Thoracic aorta (tissue), 2 donors: ENCODE data around the gene VAMP1. TPM values are rescaled to one million over a fixed set of nuclear protein-coding genes. Genes with fewer than 3 reads are reported as not detected.

Experiments used
- ATAC-seq: fragments of 150-250 bp; one replicate; pipeline ENCODE4 v1.8.0; 2017; ENCODE audit warnings: low read depth; ENCODE audit not compliant: insufficient number of reproducible peaks, low FRiP score
- DNase-seq: peaks from one replicate; pipeline ENCODE4 v3.0.0-alpha.2; 2020; ENCODE audit warnings: low spot score
- H3K27ac ChIP-seq, 2 donors: fragments of 200-600 bp; sonication (generic); 1 replicate in 1 of 2; 2 replicates in 1 of 2; pipeline ENCODE4 v1.5.1; 2016; ENCODE audit warnings: mild to moderate bottlenecking in 2 of 2, moderate library complexity in 2 of 2
- H3K27me3 ChIP-seq: fragments of 200-600 bp; sonication (generic); replicated peaks from 2 replicates; pipeline ENCODE4 v1.6.0; 2016; ENCODE audit warnings: mild to moderate bottlenecking; ENCODE audit not compliant: insufficient read depth
- H3K36me3 ChIP-seq: fragments of 200-600 bp; sonication (generic); one replicate; pipeline ENCODE4 v1.5.1; 2016
- H3K4me1 ChIP-seq, 2 donors: fragments of 200-600 bp; sonication (generic); 1 replicate in 1 of 2; 2 replicates in 1 of 2; pipeline versions ENCODE4 v1.5.1 to v1.6.0; 2016; ENCODE audit warnings: low read depth in 2 of 2, mild to moderate bottlenecking in 1 of 2; ENCODE audit not compliant: control insufficient read depth in 1 of 2
- H3K4me3 ChIP-seq: fragments of 200-600 bp; sonication (generic); 2 replicates; pipeline ENCODE4 v1.5.1; 2016; ENCODE audit warnings: mild to moderate bottlenecking
- H3K9me3 ChIP-seq: fragments of 200-600 bp; sonication (generic); 2 replicates; pipeline ENCODE4 v1.5.1; 2016
- total RNA-seq, 2 donors: library from RNA; depleted of rRNA; stranded (reverse); fragments of >200 nt; gene quantifications; one replicate each; pipeline versions ENCODE4 v1.1.0 to v1.2.3, GENCODE V29; 2016
- TF ChIP-seq, protein P1 (sequence below): fragments of 200-600 bp; sonication (generic); IDR thresholded peaks from one replicate; pipeline ENCODE4 v1.5.1; 2019; ENCODE audit warnings: antibody characterized with exemption

Gene VAMP1
- total RNA-seq, 2 donors from 2014 or later, result 24.4 to 29.9 TPM

DNA sequence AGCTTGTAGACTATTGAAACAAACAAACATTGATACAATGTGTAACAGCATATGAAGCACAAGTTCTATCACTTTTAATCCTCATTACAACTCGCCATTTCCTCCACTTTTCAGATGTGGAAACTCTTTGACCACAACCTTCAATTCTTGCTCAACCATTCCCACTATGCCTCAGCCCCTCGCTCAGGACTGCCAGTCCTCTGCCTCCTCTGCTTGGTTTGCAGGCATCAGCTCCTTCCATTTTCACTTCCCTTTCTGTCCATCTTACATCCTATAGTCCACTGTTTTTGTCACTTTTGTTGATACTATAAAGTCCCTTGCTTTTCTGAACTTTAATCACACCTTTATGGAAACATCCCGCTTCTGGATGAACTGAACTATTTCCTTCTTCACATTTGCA is 53.9 kb downstream of the VAMP1 start:
- DNase-seq, result no peak
- ATAC-seq, result no peak
- H3K36me3 ChIP-seq, result no peaks in the 10 kb centered on the region

More for the DNA sequence above, 53.9 kb downstream of the VAMP1 start:
- H3K27ac ChIP-seq, result no peak overlapping the region
- H3K4me3 ChIP-seq, result no peak overlapping the region
- TF ChIP-seq, protein P1, sequence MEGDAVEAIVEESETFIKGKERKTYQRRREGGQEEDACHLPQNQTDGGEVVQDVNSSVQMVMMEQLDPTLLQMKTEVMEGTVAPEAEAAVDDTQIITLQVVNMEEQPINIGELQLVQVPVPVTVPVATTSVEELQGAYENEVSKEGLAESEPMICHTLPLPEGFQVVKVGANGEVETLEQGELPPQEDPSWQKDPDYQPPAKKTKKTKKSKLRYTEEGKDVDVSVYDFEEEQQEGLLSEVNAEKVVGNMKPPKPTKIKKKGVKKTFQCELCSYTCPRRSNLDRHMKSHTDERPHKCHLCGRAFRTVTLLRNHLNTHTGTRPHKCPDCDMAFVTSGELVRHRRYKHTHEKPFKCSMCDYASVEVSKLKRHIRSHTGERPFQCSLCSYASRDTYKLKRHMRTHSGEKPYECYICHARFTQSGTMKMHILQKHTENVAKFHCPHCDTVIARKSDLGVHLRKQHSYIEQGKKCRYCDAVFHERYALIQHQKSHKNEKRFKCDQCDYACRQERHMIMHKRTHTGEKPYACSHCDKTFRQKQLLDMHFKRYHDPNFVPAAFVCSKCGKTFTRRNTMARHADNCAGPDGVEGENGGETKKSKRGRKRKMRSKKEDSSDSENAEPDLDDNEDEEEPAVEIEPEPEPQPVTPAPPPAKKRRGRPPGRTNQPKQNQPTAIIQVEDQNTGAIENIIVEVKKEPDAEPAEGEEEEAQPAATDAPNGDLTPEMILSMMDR, result no peak
- peaks cover 0 to 6% of the 10 kb centered on the region in 2 donors for H3K4me1 ChIP-seq
- H3K27me3 ChIP-seq, result no peaks in the 10 kb centered on the region
- H3K9me3 ChIP-seq, result no peaks in the 10 kb centered on the region

Other genes with a start within 250 kb of the VAMP1 start
- under 1 TPM in 1 of 2 donors, not detected in 1; 0.78 TPM for gene PLEKHG6, start 160.0 kb downstream of the VAMP1 start, total RNA-seq
- 100 to 1,000 TPM; 311 to 384 TPM for gene TNFRSF1A, start 128.6 kb downstream of the VAMP1 start, total RNA-seq
- gene SCNN1A, start 95.1 kb downstream of the VAMP1 start, total RNA-seq, result 10 to 100 TPM; 16.4 to 33.5 TPM
- 100 to 1,000 TPM; 176 to 217 TPM for gene LTBR, start 86.5 kb downstream of the VAMP1 start, total RNA-seq
- 1 to 10 TPM; 1.6 to 4.7 TPM for gene CD27, start 25.7 kb downstream of the VAMP1 start, total RNA-seq
- gene TAPBPL, start 18.6 kb downstream of the VAMP1 start, total RNA-seq, result 10 to 100 TPM; 23.7 to 37.5 TPM
- gene MRPL51, start 22.6 kb upstream of the VAMP1 start, total RNA-seq, result 10 to 100 TPM; 40.6 to 51.7 TPM
- gene NCAPD2, start 23.4 kb upstream of the VAMP1 start, total RNA-seq, result 10 to 100 TPM; 19.9 to 26.7 TPM
- 1,000 to 10,000 TPM; 1,700 to 2,744 TPM for gene GAPDH, start 63.8 kb upstream of the VAMP1 start, total RNA-seq
- gene IFFO1, start 85.4 kb upstream of the VAMP1 start, total RNA-seq, result 10 to 100 TPM; 36.2 to 68.6 TPM
- 10 to 100 TPM; 41.2 to 83.0 TPM for gene NOP2, start 97.6 kb upstream of the VAMP1 start, total RNA-seq
- gene CHD4, start 136.7 kb upstream of the VAMP1 start, total RNA-seq, result 100 to 1,000 TPM; 193 to 205 TPM
- 1 to 10 TPM; 4.8 to 6.8 TPM for gene LPAR5, start 165.3 kb upstream of the VAMP1 start, total RNA-seq
- gene ACRBP, start 176.8 kb upstream of the VAMP1 start, total RNA-seq, result 1 to 10 TPM; 5.1 to 9.1 TPM
- gene ING4, start 192.4 kb upstream of the VAMP1 start, total RNA-seq, result 10 to 100 TPM; 21.8 to 36.9 TPM
- gene ZNF384, start 218.7 kb upstream of the VAMP1 start, total RNA-seq, result 10 to 100 TPM; 36.8 to 45.3 TPM
- 1 to 10 TPM; 3.1 to 4.2 TPM for gene PIANP, start 230.1 kb upstream of the VAMP1 start, total RNA-seq